ENCODE data around the gene NHEJ1.

GRCh38 chr2:219087361-219087760 is 73.3 kb downstream of the NHEJ1 start:
- TF ChIP-seq CTCF (IDR thresholded peaks at IDR 0.05) (no peak), POLR2A (IDR thresholded peaks at IDR 0.05) (no peak)
